Hepatocyte (in vitro differentiated cells): ENCODE data around the gene OBSL1.

Experiments
- EZH2 ChIP-seq: fragments of 200-600 bp; sonication (generic); IDR thresholded peaks from 2 replicates; pipeline ENCODE4 v1.6.1; 2016; ENCODE audit warnings: antibody characterized with exemption, mild to moderate bottlenecking, borderline replicate concordance
- TF ChIP-seq, protein P1 (sequence below): fragments of 200-600 bp; sonication (generic); IDR thresholded peaks from 2 replicates; pipeline ENCODE4 v1.5.1; 2016; ENCODE audit warnings: antibody characterized with exemption, mild to moderate bottlenecking; ENCODE audit not compliant: poor library complexity

DNA sequence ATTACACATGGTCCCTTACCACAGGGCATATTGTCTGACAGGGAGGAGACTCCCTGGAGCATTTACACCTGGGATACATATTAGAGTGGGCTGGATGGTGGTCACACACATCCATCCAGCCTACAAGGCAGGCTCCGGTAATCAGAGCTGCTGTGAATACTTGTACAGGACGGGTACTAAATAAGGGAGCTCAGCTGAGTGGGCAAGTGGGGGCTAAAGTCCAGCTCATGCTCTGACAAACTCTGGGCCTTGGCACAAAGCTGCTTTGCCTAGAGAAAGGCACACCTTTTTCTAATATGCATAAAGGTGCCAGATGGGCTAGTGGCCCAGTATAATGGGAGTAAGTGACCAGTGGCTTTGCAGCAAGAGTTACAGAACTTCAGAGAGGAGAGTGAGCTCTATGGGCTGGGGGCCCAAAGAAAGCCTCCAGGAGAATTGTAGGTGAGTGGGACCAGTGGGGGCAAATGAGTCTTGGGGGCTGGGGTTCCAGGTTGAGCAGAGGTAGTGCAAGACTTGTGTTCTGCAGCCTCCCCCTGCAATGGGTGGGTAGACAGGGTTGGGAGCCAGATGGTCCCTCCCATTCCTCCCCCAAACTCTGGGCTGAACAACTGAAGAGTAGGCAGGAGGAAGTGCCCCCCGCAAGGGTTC lies 25.9 kb downstream of the OBSL1 start:
- TF ChIP-seq, protein P1, sequence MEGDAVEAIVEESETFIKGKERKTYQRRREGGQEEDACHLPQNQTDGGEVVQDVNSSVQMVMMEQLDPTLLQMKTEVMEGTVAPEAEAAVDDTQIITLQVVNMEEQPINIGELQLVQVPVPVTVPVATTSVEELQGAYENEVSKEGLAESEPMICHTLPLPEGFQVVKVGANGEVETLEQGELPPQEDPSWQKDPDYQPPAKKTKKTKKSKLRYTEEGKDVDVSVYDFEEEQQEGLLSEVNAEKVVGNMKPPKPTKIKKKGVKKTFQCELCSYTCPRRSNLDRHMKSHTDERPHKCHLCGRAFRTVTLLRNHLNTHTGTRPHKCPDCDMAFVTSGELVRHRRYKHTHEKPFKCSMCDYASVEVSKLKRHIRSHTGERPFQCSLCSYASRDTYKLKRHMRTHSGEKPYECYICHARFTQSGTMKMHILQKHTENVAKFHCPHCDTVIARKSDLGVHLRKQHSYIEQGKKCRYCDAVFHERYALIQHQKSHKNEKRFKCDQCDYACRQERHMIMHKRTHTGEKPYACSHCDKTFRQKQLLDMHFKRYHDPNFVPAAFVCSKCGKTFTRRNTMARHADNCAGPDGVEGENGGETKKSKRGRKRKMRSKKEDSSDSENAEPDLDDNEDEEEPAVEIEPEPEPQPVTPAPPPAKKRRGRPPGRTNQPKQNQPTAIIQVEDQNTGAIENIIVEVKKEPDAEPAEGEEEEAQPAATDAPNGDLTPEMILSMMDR = no peak
- TF ChIP-seq EZH2 = no peak
